ENCODE measurements around the gene CCDC187.

The CCDC187 gene

GRCh38 chr9:136339173-136339957 is 35.5 kb upstream of the CCDC187 start:
- TF ChIP-seq CTCF (conservative IDR thresholded peaks at IDR 0.05), result peak; percentile 99
- no peak for TF ChIP-seq ZFX (IDR thresholded peaks at IDR 0.05)
- no peak overlapping the region for H3K27ac ChIP-seq

GRCh38 chr9:136338511-136338910 is 34.6 kb upstream of the CCDC187 start:
- H3K27ac ChIP-seq, result no peak overlapping the region
- TF ChIP-seq CTCF (conservative IDR thresholded peaks at IDR 0.05), result no peak

GRCh38 chr9:136337416-136338395 is 33.8 kb upstream of the CCDC187 start:
- TF ChIP-seq CTCF (conservative IDR thresholded peaks at IDR 0.05), result no peak
- no peak for TF ChIP-seq ZFX (IDR thresholded peaks at IDR 0.05)
- H3K27ac ChIP-seq, result no peak overlapping the region

- no peak for TF ChIP-seq CTCF (conservative IDR thresholded peaks at IDR 0.05)
- no peak for TF ChIP-seq ZFX (IDR thresholded peaks at IDR 0.05)
- H3K27ac ChIP-seq, result no peak overlapping the region
Measured at GRCh38 chr9:136336881-136337280, 33.0 kb upstream of the CCDC187 start.

- no peak for TF ChIP-seq ZFX (IDR thresholded peaks at IDR 0.05)
- no peak for TF ChIP-seq CTCF (conservative IDR thresholded peaks at IDR 0.05)
- no peak overlapping the region for H3K27ac ChIP-seq
Measured at GRCh38 chr9:136336156-136336870, 32.4 kb upstream of the CCDC187 start.

- H3K27ac ChIP-seq, result no peak overlapping the region
- TF ChIP-seq CTCF (conservative IDR thresholded peaks at IDR 0.05) (no peak), ZFX (IDR thresholded peaks at IDR 0.05) (no peak)
Measured at GRCh38 chr9:136335296-136336155, 31.6 kb upstream of the CCDC187 start.
